H9 (cell line): Measurements from ENCODE around the gene TENM3. TPM values are rescaled to one million over a fixed set of nuclear protein-coding genes. Genes with fewer than 3 reads are reported as not detected.

ENCODE experiments used
- DNase-seq: peaks from one replicate; pipeline ENCODE4 v3.0.0-alpha.2; 2017
- H2AFZ ChIP-seq: one replicate; pipeline ENCODE4 v1.6.1; 2013; ENCODE audit warnings: mild to moderate bottlenecking, low read length, control low read depth, moderate library complexity
- H2AK5ac ChIP-seq: 2 replicates; pipeline ENCODE4 v1.6.1; 2013; ENCODE audit warnings: low read length, control low read depth, mixed read lengths; ENCODE audit not compliant: insufficient read length
- H2BK120ac ChIP-seq: one replicate; pipeline ENCODE4 v1.6.1; 2013; ENCODE audit warnings: low read depth, mild to moderate bottlenecking, low read length, control low read depth, inconsistent platforms; ENCODE audit not compliant: poor library complexity, severe bottlenecking
- H2BK12ac ChIP-seq: 2 replicates; pipeline ENCODE4 v1.6.1; 2013; ENCODE audit warnings: low read length, control low read depth, mixed read lengths, low read depth; ENCODE audit not compliant: insufficient read length
- H2BK15ac ChIP-seq: 2 replicates; pipeline ENCODE4 v1.6.1; 2013; ENCODE audit warnings: low read depth, low read length, control low read depth
- H2BK20ac ChIP-seq: one replicate; pipeline ENCODE4 v1.6.1; 2013; ENCODE audit warnings: low read depth, mild to moderate bottlenecking, low read length, control low read depth, inconsistent platforms; ENCODE audit not compliant: poor library complexity, severe bottlenecking
- H2BK5ac ChIP-seq: 2 replicates; pipeline ENCODE4 v1.6.1; 2013; ENCODE audit warnings: low read length, control low read depth, mixed read lengths; ENCODE audit not compliant: insufficient read length
- H3K14ac ChIP-seq: 2 replicates; pipeline ENCODE4 v1.6.1; 2013; ENCODE audit warnings: low read length, control low read depth; ENCODE audit not compliant: insufficient read depth
- H3K18ac ChIP-seq: 2 replicates; pipeline ENCODE4 v1.6.1; 2013; ENCODE audit warnings: low read depth, mild to moderate bottlenecking, mixed read lengths, low read length, control low read depth; ENCODE audit not compliant: insufficient read length
- H3K23ac ChIP-seq: 2 replicates; pipeline ENCODE4 v1.6.1; 2013; ENCODE audit warnings: low read length, control low read depth, mixed read lengths, low read depth; ENCODE audit not compliant: insufficient read length
- H3K23me2 ChIP-seq: 2 replicates; pipeline ENCODE4 v1.6.1; 2013; ENCODE audit warnings: low read depth, mild to moderate bottlenecking, mixed read lengths, low read length, control low read depth; ENCODE audit not compliant: insufficient read length, poor library complexity, severe bottlenecking
- H3K27ac ChIP-seq: 2 replicates; pipeline ENCODE4 v1.5.1; 2013; ENCODE audit warnings: low read length, control low read depth, mixed read lengths, low read depth; ENCODE audit not compliant: insufficient read length
- H3K27me3 ChIP-seq: 2 replicates; pipeline ENCODE4 v1.6.1; 2013; ENCODE audit warnings: low read length, control low read depth, inconsistent platforms; ENCODE audit not compliant: insufficient read depth
- H3K4ac ChIP-seq: 2 replicates; pipeline ENCODE4 v1.6.1; 2013; ENCODE audit warnings: low read depth, mild to moderate bottlenecking, control low read depth, inconsistent platforms, low read length, moderate library complexity
- H3K4me1 ChIP-seq: 2 replicates; pipeline ENCODE4 v1.6.1; 2013; ENCODE audit warnings: low read length, control low read depth, inconsistent platforms; ENCODE audit not compliant: insufficient read depth
- H3K4me2 ChIP-seq: 2 replicates; pipeline ENCODE4 v1.6.1; 2013; ENCODE audit warnings: low read length, control low read depth, mixed read lengths; ENCODE audit not compliant: insufficient read length, insufficient read depth
- H3K56ac ChIP-seq: 2 replicates; pipeline ENCODE4 v1.6.1; 2013; ENCODE audit warnings: low read depth, mild to moderate bottlenecking, mixed read lengths, low read length, control low read depth; ENCODE audit not compliant: insufficient read length
- H3K79me1 ChIP-seq: 2 replicates; pipeline ENCODE4 v1.6.1; 2013; ENCODE audit warnings: low read depth, mild to moderate bottlenecking, moderate library complexity, low read length, control low read depth, inconsistent platforms; ENCODE audit not compliant: insufficient read depth, poor library complexity, severe bottlenecking
- H3K79me2 ChIP-seq: 2 replicates; pipeline ENCODE4 v1.6.1; 2013; ENCODE audit warnings: low read length, control low read depth, inconsistent platforms; ENCODE audit not compliant: insufficient read depth
- H3K9ac ChIP-seq: 2 replicates; pipeline ENCODE4 v1.6.1; 2013; ENCODE audit warnings: low read length, control low read depth, mixed read lengths; ENCODE audit not compliant: insufficient read length; ENCODE audit errors: extremely low read depth
- H3K9me3 ChIP-seq: one replicate; pipeline ENCODE4 v1.6.1; 2013; ENCODE audit warnings: low read depth, low read length, inconsistent platforms; ENCODE audit not compliant: control insufficient read depth
- H3T11ph ChIP-seq: one replicate; pipeline ENCODE4 v1.6.1; 2013; ENCODE audit warnings: mild to moderate bottlenecking, low read length, control low read depth, inconsistent platforms
- H4K20me1 ChIP-seq: one replicate; pipeline ENCODE4 v1.6.1; 2013; ENCODE audit not compliant: control insufficient read depth, insufficient read length, insufficient read depth
- H4K5ac ChIP-seq: 2 replicates; pipeline ENCODE4 v1.6.1; 2013; ENCODE audit warnings: low read depth, mild to moderate bottlenecking, mixed read lengths, low read length, control low read depth; ENCODE audit not compliant: insufficient read length
- H4K8ac ChIP-seq: replicated peaks from 2 replicates; pipeline ENCODE4 v1.6.1; 2013; ENCODE audit warnings: low read length, control low read depth, mixed read lengths, low read depth; ENCODE audit not compliant: insufficient read length
- H4K91ac ChIP-seq: 2 replicates; pipeline ENCODE4 v1.6.1; 2013; ENCODE audit warnings: low read depth, mild to moderate bottlenecking, moderate library complexity, mixed read lengths, low read length, control low read depth; ENCODE audit not compliant: insufficient read length
- H3K27ac Mint-ChIP-seq, 3 experiments: 2 replicates in 2 of 3; 3 replicates in 1 of 3; pipeline ENCODE4 v1.8.0; 2020 to 2021; ENCODE audit warnings: mixed read lengths in 3 of 3, mild to moderate bottlenecking in 1 of 3, moderate library complexity in 1 of 3
- H3K27me3 Mint-ChIP-seq: 2 replicates; pipeline ENCODE4 v1.8.0; 2021; ENCODE audit warnings: low read depth, mild to moderate bottlenecking, moderate library complexity, mixed read lengths
- H3K36me3 Mint-ChIP-seq, 3 experiments: 2 replicates in 2 of 3; 3 replicates in 1 of 3; pipeline ENCODE4 v1.8.0; 2020 to 2021; ENCODE audit warnings: low read depth in 3 of 3, mixed read lengths in 3 of 3; ENCODE audit not compliant: insufficient read depth in 1 of 3
- H3K4me1 Mint-ChIP-seq, 2 experiments: 2 replicates each; pipeline ENCODE4 v1.8.0; 2020; ENCODE audit warnings: mixed read lengths in 2 of 2
- H3K4me3 Mint-ChIP-seq, 2 experiments: 2 replicates in 1 of 2; 3 replicates in 1 of 2; pipeline ENCODE4 v1.8.0; 2020 to 2021; ENCODE audit warnings: mild to moderate bottlenecking in 2 of 2, mixed read lengths in 2 of 2, moderate library complexity in 1 of 2
- H3K9me3 Mint-ChIP-seq, 2 experiments: 2 replicates in 1 of 2; 3 replicates in 1 of 2; pipeline ENCODE4 v1.8.0; 2020; ENCODE audit warnings: mild to moderate bottlenecking in 2 of 2, mixed read lengths in 2 of 2, moderate library complexity in 1 of 2
- CTCF ChIP-seq: fragments of 200-600 bp; sonication (generic); conservative IDR thresholded peaks from 3 replicates; pipeline ENCODE4 v1.8.0; 2021; ENCODE audit warnings: antibody characterized with exemption, mild to moderate bottlenecking
- WGBS: extraction: QIAGEN DNeasy Blood & Tissue Kit; methylation state at CpG from one replicate; pipeline ENCODE4 v1.1.7; 2013; ENCODE audit warnings: missing lambda C conversion rate, low lambda C conversion rate, mixed read lengths; ENCODE audit not compliant: insufficient read length; ENCODE audit errors: extremely low coverage; 5-methylcytosine and 5-hydroxymethylcytosine counted together
- total RNA-seq: library from RNA; stranded (reverse); gene quantifications from 2 replicates; pipeline ENCODE4 v1.2.1, GENCODE V29; 2021

TENM3 gene
- total RNA-seq, 1 experiment from 2014 or later = 49.6 TPM

- peak overlapping the region; percentile 7 to 37 (median 28); a peak in 2 of 7 replicates for H3K27ac Mint-ChIP-seq
- TF ChIP-seq CTCF = no peak
- no peaks in the 10 kb centered on the region for H3K9me3 ChIP-seq
- H3K14ac ChIP-seq = no peak overlapping the region
- no peaks in the 10 kb centered on the region for H3K27me3 Mint-ChIP-seq
- H3K23me2 ChIP-seq = no peaks in the 10 kb centered on the region
- H3K56ac ChIP-seq = no peak overlapping the region
- no peak overlapping the region for H3K4ac ChIP-seq
- no CpG with 5 or more reads among the region's 8 CpGs for WGBS
- H2BK120ac ChIP-seq = no peak overlapping the region
- H3T11ph ChIP-seq = no peak overlapping the region
- H3K4me1 ChIP-seq = no peaks in the 10 kb centered on the region; the same call in 1 of the 2 replicates
- H2BK5ac ChIP-seq = no peak overlapping the region
- no peak overlapping the region for H3K23ac ChIP-seq
- no peaks in the 10 kb centered on the region for H3K79me2 ChIP-seq
- peaks cover 2 to 15% (median 7%) of the 10 kb centered on the region in 3 experiments; a peak in 6 of 7 replicates for H3K36me3 Mint-ChIP-seq
- H2BK15ac ChIP-seq = no peak overlapping the region
- peaks cover 0 to 4% of the 10 kb centered on the region in 2 experiments; a peak in 1 of 5 replicates for H3K9me3 Mint-ChIP-seq
- no peak overlapping the region for H4K5ac ChIP-seq
- no peak overlapping the region for H3K4me2 ChIP-seq
- no peaks in the 10 kb centered on the region for H3K79me1 ChIP-seq
- no peak overlapping the region for H2AK5ac ChIP-seq
- no peaks in the 10 kb centered on the region for H4K20me1 ChIP-seq
- H4K91ac ChIP-seq = no peak overlapping the region
- no peak overlapping the region for H3K9ac ChIP-seq
- DNase-seq = no peak
- H3K18ac ChIP-seq = no peak overlapping the region
- no peak overlapping the region for H3K4me3 Mint-ChIP-seq
- H3K27ac ChIP-seq = no peak overlapping the region
- H4K8ac ChIP-seq = no peak overlapping the region
- H2AFZ ChIP-seq = no peak overlapping the region
- H3K27me3 ChIP-seq = no peaks in the 10 kb centered on the region
- H2BK20ac ChIP-seq = no peak overlapping the region
- H2BK12ac ChIP-seq = no peak overlapping the region
- H3K4me1 Mint-ChIP-seq = peaks cover 19 to 21% of the 10 kb centered on the region in 2 experiments
These were observed 137.6 kb downstream of the TENM3 start for GRCh38 chr4:182380771-182381181.
